ENCODE data around the gene NFIB. TPM values are rescaled to one million over a fixed set of nuclear protein-coding genes. Genes with fewer than 3 reads are reported as not detected.

The NFIB gene
- total and polyA plus RNA-seq, 7 experiments from 2014 or later: 0.32 TPM; not detected in 6

- Mint-ChIP-seq H3K27ac (no peak overlapping the region), H3K27me3 (peaks cover 0 to 4% (median 0%) of the 10 kb centered on the region in 5 donors), H3K4me3 (no peak overlapping the region), H3K36me3 (no peaks in the 10 kb centered on the region), H3K4me1 (peaks cover 0 to 6% (median 1%) of the 10 kb centered on the region in 7 donors), H3K9me3 (peaks cover 0 to 6% (median 1%) of the 10 kb centered on the region in 11 donors)
- DNase-seq (no peak), ATAC-seq (no peak)
- intact Hi-C loops (cut with micrococcal nuclease): no loop called here
- Histone ChIP-seq H3K4me1 (ENCODE audit: control insufficient read depth in 2 of 2, insufficient read depth in 2 of 2, low read length in 2 of 2) (no peaks in the 10 kb centered on the region), H3K27ac (ENCODE audit: low read depth, low read length) (no peak overlapping the region), H3K36me3 (ENCODE audit: control insufficient read depth in 2 of 3, insufficient read depth in 3 of 3, low read length in 3 of 3) (no peaks in the 10 kb centered on the region), H3K27me3 (ENCODE audit: control insufficient read depth in 2 of 2, insufficient read depth in 2 of 2, low read length in 2 of 2) (no peaks in the 10 kb centered on the region), H3K9me3 (ENCODE audit: control insufficient read depth in 2 of 3, low read length in 3 of 3) (no peaks in the 10 kb centered on the region), H3K4me3 (ENCODE audit: low read length) (no peak overlapping the region)
- POLR2A ChIA-PET: no interaction called here
- CTCF ChIA-PET: no interaction called here
These were observed 160.6 kb downstream of the NFIB start for GRCh38 chr9:14153310-14153720.

- Mint-ChIP-seq H3K4me3 (no peak overlapping the region), H3K4me1 (peaks cover 0 to 5% (median 1%) of the 10 kb centered on the region in 7 donors), H3K27me3 (no peaks in the 10 kb centered on the region), H3K27ac (no peak overlapping the region), H3K36me3 (no peaks in the 10 kb centered on the region), H3K9me3 (peaks cover 0 to 4% (median 0%) of the 10 kb centered on the region in 11 donors)
- DNase-seq (no peak), ATAC-seq (no peak)
- POLR2A ChIA-PET: no interaction called here
- CTCF ChIA-PET: no interaction called here
- H3K27ac ChIP-seq (ENCODE audit: low read depth, low read length): no peak overlapping the region
- H3K4me1 ChIP-seq (ENCODE audit: control insufficient read depth in 2 of 2, insufficient read depth in 2 of 2, low read length in 2 of 2): no peaks in the 10 kb centered on the region
- H3K4me3 ChIP-seq (ENCODE audit: low read length): no peak overlapping the region
- no peaks in the 10 kb centered on the region for H3K27me3 ChIP-seq (ENCODE audit: control insufficient read depth in 2 of 2, insufficient read depth in 2 of 2, low read length in 2 of 2)
- H3K36me3 ChIP-seq (ENCODE audit: control insufficient read depth in 2 of 3, insufficient read depth in 3 of 3, low read length in 3 of 3): no peaks in the 10 kb centered on the region
- intact Hi-C loops (cut with micrococcal nuclease): no loop called here
- H3K9me3 ChIP-seq (ENCODE audit: control insufficient read depth in 2 of 3, low read length in 3 of 3): no peaks in the 10 kb centered on the region
These were observed 162.5 kb downstream of the NFIB start for GRCh38 chr9:14151451-14151850.

GRCh38 chr9:14148501-14149103, 165.3 kb downstream of the NFIB start:
- ATAC-seq: no peak

GRCh38 chr9:14147738-14148137, 166.2 kb downstream of the NFIB start:
- DNase-seq: no peak
- H3K9me3 Mint-ChIP-seq: peaks cover 0 to 4% (median 0%) of the 10 kb centered on the region in 11 donors
- H3K27ac Mint-ChIP-seq: no peak overlapping the region
- H3K4me3 Mint-ChIP-seq: no peak overlapping the region
- Histone ChIP-seq H3K27ac (ENCODE audit: low read depth, low read length) (no peak overlapping the region), H3K9me3 (ENCODE audit: control insufficient read depth in 2 of 3, low read length in 3 of 3) (no peaks in the 10 kb centered on the region), H3K27me3 (ENCODE audit: control insufficient read depth in 2 of 2, insufficient read depth in 2 of 2, low read length in 2 of 2) (no peaks in the 10 kb centered on the region), H3K4me1 (ENCODE audit: control insufficient read depth in 2 of 2, insufficient read depth in 2 of 2, low read length in 2 of 2) (no peaks in the 10 kb centered on the region), H3K4me3 (ENCODE audit: low read length) (no peak overlapping the region), H3K36me3 (ENCODE audit: control insufficient read depth in 2 of 3, insufficient read depth in 3 of 3, low read length in 3 of 3) (no peaks in the 10 kb centered on the region)
- H3K36me3 Mint-ChIP-seq: no peaks in the 10 kb centered on the region
- H3K4me1 Mint-ChIP-seq: no peaks in the 10 kb centered on the region
- no peaks in the 10 kb centered on the region for H3K27me3 Mint-ChIP-seq
- no peak for ATAC-seq
- CTCF ChIA-PET: no interaction called here
- intact Hi-C loops (cut with micrococcal nuclease): no loop called here
- POLR2A ChIA-PET: no interaction called here

More at GRCh38 chr9:14148501-14149103, 165.3 kb downstream of the NFIB start:
- H3K27ac Mint-ChIP-seq: no peak overlapping the region
- H3K27me3 Mint-ChIP-seq: no peaks in the 10 kb centered on the region
- no peak for DNase-seq
- Histone ChIP-seq H3K27me3 (ENCODE audit: control insufficient read depth in 2 of 2, insufficient read depth in 2 of 2, low read length in 2 of 2) (no peaks in the 10 kb centered on the region), H3K4me1 (ENCODE audit: control insufficient read depth in 2 of 2, insufficient read depth in 2 of 2, low read length in 2 of 2) (no peaks in the 10 kb centered on the region), H3K4me3 (ENCODE audit: low read length) (no peak overlapping the region), H3K9me3 (ENCODE audit: control insufficient read depth in 2 of 3, low read length in 3 of 3) (no peaks in the 10 kb centered on the region), H3K36me3 (ENCODE audit: control insufficient read depth in 2 of 3, insufficient read depth in 3 of 3, low read length in 3 of 3) (no peaks in the 10 kb centered on the region), H3K27ac (ENCODE audit: low read depth, low read length) (no peak overlapping the region)
- H3K4me3 Mint-ChIP-seq: no peak overlapping the region
- intact Hi-C loops (cut with micrococcal nuclease): no loop called here
- CTCF ChIA-PET: no interaction called here
- H3K36me3 Mint-ChIP-seq: no peaks in the 10 kb centered on the region
- peaks cover 0 to 4% (median 0%) of the 10 kb centered on the region in 11 donors for H3K9me3 Mint-ChIP-seq
- H3K4me1 Mint-ChIP-seq: no peaks in the 10 kb centered on the region
- POLR2A ChIA-PET: no interaction called here

GRCh38 chr9:14146201-14146874, 167.6 kb downstream of the NFIB start:
- Histone ChIP-seq H3K4me3 (ENCODE audit: low read length) (no peak overlapping the region), H3K9me3 (ENCODE audit: control insufficient read depth in 2 of 3, low read length in 3 of 3) (no peaks in the 10 kb centered on the region), H3K36me3 (ENCODE audit: control insufficient read depth in 2 of 3, insufficient read depth in 3 of 3, low read length in 3 of 3) (no peaks in the 10 kb centered on the region), H3K27ac (ENCODE audit: low read depth, low read length) (no peak overlapping the region), H3K4me1 (ENCODE audit: control insufficient read depth in 2 of 2, insufficient read depth in 2 of 2, low read length in 2 of 2) (no peaks in the 10 kb centered on the region), H3K27me3 (ENCODE audit: control insufficient read depth in 2 of 2, insufficient read depth in 2 of 2, low read length in 2 of 2) (no peaks in the 10 kb centered on the region)
- Mint-ChIP-seq H3K4me3 (no peak overlapping the region), H3K4me1 (no peaks in the 10 kb centered on the region), H3K9me3 (peaks cover 0 to 8% (median 0%) of the 10 kb centered on the region in 11 donors), H3K36me3 (no peaks in the 10 kb centered on the region), H3K27me3 (no peaks in the 10 kb centered on the region), H3K27ac (no peak overlapping the region)
- ChIA-PET POLR2A (no interaction called here), CTCF (no interaction called here)
- no peak for DNase-seq
- ATAC-seq: no peak
- intact Hi-C loops (cut with micrococcal nuclease): no loop called here

GRCh38 chr9:14144215-14144614, 169.7 kb downstream of the NFIB start:
- H3K36me3 Mint-ChIP-seq: no peaks in the 10 kb centered on the region
- CTCF ChIA-PET: no interaction called here
- H3K9me3 Mint-ChIP-seq: peaks cover 0 to 5% (median 0%) of the 10 kb centered on the region in 11 donors
- POLR2A ChIA-PET: no interaction called here
- Histone ChIP-seq H3K4me3 (ENCODE audit: low read length) (no peak overlapping the region), H3K4me1 (ENCODE audit: control insufficient read depth in 2 of 2, insufficient read depth in 2 of 2, low read length in 2 of 2) (no peaks in the 10 kb centered on the region), H3K9me3 (ENCODE audit: control insufficient read depth in 2 of 3, low read length in 3 of 3) (no peaks in the 10 kb centered on the region), H3K27me3 (ENCODE audit: control insufficient read depth in 2 of 2, insufficient read depth in 2 of 2, low read length in 2 of 2) (no peaks in the 10 kb centered on the region), H3K27ac (ENCODE audit: low read depth, low read length) (no peak overlapping the region), H3K36me3 (ENCODE audit: control insufficient read depth in 2 of 3, insufficient read depth in 3 of 3, low read length in 3 of 3) (no peaks in the 10 kb centered on the region)
- H3K4me3 Mint-ChIP-seq: no peak overlapping the region
- intact Hi-C loops (cut with micrococcal nuclease): no loop called here
- no peaks in the 10 kb centered on the region for H3K27me3 Mint-ChIP-seq
- ATAC-seq: no peak
- no peaks in the 10 kb centered on the region for H3K4me1 Mint-ChIP-seq
- no peak for DNase-seq
- H3K27ac Mint-ChIP-seq: no peak overlapping the region

- Histone ChIP-seq H3K4me1 (ENCODE audit: control insufficient read depth in 2 of 2, insufficient read depth in 2 of 2, low read length in 2 of 2) (no peaks in the 10 kb centered on the region), H3K9me3 (ENCODE audit: control insufficient read depth in 2 of 3, low read length in 3 of 3) (no peaks in the 10 kb centered on the region), H3K36me3 (ENCODE audit: control insufficient read depth in 2 of 3, insufficient read depth in 3 of 3, low read length in 3 of 3) (no peaks in the 10 kb centered on the region), H3K27ac (ENCODE audit: low read depth, low read length) (no peak overlapping the region), H3K27me3 (ENCODE audit: control insufficient read depth in 2 of 2, insufficient read depth in 2 of 2, low read length in 2 of 2) (no peaks in the 10 kb centered on the region), H3K4me3 (ENCODE audit: low read length) (no peak overlapping the region)
- CTCF ChIA-PET: no interaction called here
- Mint-ChIP-seq H3K27me3 (no peaks in the 10 kb centered on the region), H3K4me3 (no peak overlapping the region), H3K9me3 (peaks cover 0 to 5% (median 0%) of the 10 kb centered on the region in 11 donors), H3K36me3 (no peaks in the 10 kb centered on the region), H3K27ac (no peak overlapping the region), H3K4me1 (no peaks in the 10 kb centered on the region)
- intact Hi-C loops (cut with micrococcal nuclease): no loop called here
- POLR2A ChIA-PET: no interaction called here
- no peak for DNase-seq
- no peak for ATAC-seq
These were observed 172.2 kb downstream of the NFIB start for GRCh38 chr9:14141699-14142098.

Measured in naive thymus-derived CD4-positive, alpha-beta T cell (primary cell).